Right lung (tissue), 5 donors: ENCODE data around the gene PELI1. TPM values are rescaled to one million over a fixed set of nuclear protein-coding genes. Genes with fewer than 3 reads are reported as not detected.

Experiments
- DNase-seq, 2 donors: peaks; one replicate each; pipeline ENCODE4 v3.0.0-alpha.2; 2013
- polyA plus RNA-seq, 5 donors: library from polyadenylated mRNA; unstranded; fragments of 120-200 nt; gene quantifications; one replicate each; pipeline versions ENCODE4 v1.2.1 to v1.2.3, GENCODE V29; 2013; ENCODE audit warnings: inconsistent platforms in 1 of 5, low replicate concordance in 1 of 5; ENCODE audit not compliant: insufficient read length in 5 of 5, insufficient read depth in 1 of 5

PELI1 gene
- polyA plus RNA-seq, 5 donors, result 25.8 to 39.4 (median 33.4) TPM

DNA sequence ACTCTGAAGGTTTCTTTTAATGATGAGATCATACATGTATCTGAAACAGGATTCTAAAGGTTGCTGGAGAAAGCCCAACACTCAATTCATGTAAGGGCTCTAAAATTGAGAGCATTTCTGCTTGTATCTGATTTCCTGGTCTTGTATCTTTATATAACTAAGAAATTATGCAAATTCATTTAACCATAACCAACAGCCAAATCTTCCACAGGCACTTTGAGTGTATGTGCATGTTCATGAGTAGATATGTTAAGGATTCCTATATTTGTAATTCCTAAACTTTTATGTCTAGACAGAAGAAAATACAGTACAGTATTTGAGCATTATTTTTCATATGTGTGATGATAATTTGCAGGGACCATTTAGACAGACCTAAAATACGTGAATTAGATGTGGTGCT is 20.4 kb upstream of the PELI1 start:
- DNase-seq, result no peak

- no peak for DNase-seq
These were observed 18.3 kb upstream of the PELI1 start for GRCh38 chr2:64162516-64162915.

DNA sequence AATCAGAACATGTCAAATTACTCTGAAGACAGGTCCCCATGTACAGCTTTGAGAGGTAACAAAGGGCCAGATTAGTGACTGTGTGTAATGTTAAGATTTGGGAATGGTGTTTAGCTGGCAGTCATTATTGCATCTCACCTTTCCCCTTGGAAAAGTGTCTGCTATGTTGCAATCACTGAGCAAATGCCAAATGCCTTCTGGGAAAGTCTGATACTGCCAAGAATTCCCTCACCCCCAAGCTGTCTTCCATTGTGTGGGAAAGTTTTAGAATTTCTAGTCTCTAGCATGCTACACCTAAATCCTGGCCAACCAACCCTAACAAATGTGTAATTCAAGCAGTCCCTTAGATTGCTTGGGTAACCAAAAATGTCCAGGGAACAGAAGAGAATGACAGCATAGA is 13.6 kb upstream of the PELI1 start:
- peak in 1 of 2 donors; percentile 42 for DNase-seq

GRCh38 chr2:64153811-64154210 is 9.6 kb upstream of the PELI1 start:
- no peak for DNase-seq

DNA sequence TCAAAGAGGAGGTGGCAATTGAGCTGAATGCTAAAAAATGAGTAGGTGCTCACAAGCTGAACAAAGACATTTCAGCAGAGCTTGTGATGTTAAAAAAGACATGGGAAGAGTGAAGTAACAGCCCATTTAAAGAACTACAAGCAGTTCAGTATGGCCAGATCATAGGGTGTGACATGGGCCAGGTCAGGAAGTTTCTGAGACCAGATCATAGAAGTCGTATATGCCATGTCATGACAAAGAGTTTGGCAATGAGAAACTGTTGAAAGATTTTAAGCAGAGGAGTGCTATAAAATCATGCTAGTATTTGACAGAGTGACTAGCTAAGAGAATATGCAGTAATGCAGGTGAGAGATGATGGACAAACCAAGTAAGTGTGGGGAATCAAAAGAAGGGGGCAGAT is 7.3 kb upstream of the PELI1 start:
- DNase-seq, result no peak

DNA sequence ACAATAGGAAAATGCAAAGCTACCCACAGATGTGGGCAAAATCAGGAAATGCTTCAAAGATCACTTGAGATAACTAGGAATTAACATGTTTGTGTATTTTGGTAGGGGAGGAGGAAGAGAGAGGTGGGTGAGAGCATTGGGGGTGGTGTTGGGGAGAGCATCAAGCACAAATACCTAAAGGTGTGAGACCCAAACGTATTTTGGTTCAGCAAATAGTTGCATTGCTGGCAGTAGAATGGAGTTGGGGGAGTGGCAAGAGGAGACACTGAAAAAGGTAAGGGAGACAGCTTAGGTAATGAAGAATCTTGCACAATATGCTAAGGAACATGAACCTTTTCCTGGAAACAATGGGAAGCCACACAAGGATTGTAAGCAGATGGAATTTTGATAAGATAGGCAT is 1.5 kb upstream of the PELI1 start:
- no peak for DNase-seq

DNA sequence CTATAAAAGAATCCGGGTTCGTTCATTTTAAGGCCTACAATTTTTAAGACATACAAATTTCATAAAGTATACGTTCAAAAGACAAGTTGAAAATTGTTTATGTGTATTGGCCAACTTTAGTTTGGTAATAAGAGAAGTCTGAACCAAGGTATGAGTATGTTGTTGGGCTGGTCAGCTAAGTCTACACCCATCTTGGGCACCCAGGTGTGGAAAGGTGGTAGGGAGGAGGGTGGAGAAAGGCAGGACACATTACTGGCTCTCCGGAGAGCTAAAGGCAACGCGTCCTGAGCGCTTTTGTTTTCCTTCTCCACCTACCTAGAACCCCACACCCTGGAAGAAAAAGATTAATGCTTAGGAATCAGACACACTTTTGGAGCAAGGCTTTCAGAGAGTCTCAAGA is 899 bp upstream of the PELI1 start:
- DNase-seq, result no peak

DNA sequence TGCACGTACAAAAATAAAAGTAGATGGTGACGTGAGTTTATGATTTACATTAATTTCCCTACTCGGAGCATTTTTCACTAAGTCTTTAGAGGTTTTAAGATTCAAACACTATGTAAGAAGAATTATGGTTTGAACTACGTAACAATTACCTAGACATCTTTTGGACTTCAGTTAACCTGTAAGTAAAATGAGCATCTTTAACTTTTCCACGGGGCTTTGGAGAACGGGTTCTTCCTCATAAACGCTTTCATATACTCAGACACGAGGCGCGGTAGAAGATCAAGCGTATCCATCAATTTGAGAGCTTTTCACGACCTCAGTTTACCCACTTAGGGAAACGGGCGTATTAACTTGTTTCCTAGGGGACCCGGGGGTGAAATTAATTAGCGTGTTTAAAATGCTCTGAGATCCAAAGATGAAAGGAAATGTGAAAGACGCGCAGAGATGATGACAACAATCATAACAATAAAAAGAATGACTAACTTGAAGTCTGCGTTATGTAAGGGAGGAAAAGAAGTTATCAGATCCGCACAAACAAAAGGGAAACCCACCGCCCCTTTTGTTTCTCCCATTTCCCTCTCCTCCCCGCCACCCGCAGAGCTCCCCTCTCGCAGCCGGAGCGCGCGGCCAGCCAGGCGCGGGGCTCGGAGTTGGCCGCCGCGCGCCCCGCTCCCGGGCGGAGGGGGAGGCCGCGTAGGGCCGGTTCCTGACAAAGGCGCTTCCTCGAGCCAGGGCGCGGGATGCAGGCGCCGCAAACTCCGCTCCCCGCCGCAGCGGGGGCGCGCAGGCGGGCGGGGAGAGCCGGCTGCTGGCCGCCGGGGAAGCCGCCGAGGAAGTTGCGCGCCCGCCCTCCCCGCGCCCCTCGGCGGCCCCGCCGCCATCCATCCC is 807 bp downstream of the PELI1 start:
- peak; percentile 45 to 56 for DNase-seq

DNA sequence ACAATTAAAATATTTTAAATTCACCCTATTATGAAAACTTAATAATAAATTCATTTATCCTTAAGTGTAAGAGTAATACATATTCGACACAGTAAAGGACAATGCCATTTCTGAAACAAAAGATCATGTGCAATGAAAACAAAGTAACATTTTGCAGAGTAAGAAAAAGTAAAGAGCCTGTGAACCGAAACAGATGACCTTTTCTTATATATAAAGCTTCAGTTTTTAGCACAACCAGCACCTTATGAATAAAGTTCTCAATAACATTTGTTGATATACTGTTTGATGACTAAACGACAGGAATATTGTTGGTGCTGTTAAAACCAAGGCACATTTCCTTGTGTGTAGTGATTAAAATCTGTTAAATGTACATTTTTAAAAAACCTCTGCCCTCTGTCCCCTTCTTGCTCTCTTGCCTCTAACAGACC is 1.5 kb downstream of the PELI1 start:
- DNase-seq, result no peak

DNA sequence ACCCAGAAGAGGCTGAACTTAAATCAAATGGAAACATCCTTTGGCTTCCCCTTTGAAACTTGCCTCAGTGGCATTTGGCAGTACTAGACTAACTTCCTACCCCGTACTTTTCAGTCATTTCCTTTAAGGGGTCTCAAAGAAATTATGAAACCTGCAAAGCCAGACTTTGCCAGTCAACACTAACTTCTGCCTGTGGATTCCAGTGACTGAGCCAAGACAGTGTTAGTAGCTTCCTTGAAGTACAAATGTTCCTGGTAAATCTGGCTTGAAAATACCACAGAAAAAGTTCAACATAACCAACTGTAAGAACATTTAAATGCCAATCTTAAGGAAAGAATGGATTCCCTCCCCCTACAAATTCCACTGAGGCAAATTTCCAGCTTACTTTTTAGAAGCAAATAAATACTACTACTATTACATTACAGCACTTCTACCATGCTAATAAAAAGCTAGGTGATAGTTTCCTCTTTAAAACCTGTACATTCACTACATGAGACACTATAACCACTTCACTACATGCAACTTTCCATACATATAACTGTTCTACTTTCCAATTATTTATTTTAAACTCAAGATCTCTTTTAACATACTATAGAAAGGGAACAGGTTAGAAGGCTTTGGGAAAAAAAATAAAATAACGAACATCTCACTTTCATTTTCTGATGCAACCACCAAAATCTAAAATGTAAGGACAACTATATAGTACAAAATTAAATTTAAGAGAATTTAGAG is 2.4 kb downstream of the PELI1 start:
- peak; percentile 25 to 26 for DNase-seq

DNA sequence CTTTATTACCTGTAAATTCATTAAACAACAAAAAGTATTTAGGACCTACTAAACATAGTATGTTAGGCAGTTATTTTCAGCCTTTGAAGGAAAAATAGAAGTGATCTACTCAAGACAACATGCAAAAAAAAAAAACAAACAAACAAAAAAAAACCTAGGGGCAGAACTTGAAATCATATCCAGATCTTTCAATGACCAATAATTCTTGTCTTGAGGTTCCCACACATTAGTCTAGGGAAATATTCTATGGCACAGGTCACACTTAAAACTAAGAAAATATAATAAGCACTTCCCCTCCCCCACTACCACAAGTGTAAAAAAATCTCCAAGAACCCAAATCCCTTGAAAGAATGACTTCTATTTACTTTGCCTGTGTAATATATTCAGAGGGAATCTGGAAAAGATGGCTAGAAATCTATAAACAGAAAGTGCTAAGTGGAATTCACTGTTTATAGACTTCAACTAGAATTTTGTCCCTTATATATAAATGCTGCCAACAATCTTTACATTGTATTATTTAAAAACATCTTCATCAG is 3.5 kb downstream of the PELI1 start:
- DNase-seq, result no peak

- no peak for DNase-seq
These were observed 4.3 kb downstream of the PELI1 start for GRCh38 chr2:64139956-64140355.

DNA sequence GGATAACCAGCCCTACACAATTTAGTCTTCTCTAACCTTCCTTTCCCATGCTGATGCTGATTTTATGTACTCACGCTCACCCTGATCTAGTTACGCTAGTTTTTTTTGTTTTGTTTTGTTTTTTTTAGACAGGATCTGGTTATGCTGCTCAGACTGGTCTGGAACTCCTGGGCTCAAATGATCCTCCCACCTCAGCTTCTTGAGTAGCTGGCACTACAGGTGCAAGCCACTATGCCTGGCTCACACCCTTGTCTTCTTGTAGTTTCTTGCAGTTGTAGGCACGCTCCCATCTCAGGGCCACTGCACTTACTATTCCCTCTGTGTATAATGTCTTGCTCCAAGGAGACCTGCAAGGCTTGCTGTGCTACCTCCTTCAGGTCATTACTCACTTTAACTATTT is 6.2 kb downstream of the PELI1 start:
- DNase-seq, result no peak

DNA sequence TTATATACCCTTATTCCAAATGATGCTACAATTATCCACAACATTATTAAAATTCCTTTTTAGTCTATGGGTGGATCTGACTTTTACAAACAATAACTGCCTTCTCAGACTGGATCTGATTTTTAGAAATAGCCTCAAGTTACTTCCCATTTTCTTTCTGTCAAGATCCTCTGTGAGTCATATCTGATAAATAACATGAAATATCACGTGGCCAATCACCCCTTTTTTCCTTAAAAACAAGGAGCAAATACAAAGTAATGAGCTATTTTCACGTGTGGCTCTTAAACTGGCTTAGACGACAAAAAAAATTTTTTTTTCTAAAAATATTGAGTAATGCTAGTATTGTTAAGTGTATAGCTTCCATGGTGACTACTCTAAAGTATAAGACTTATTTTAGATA is 6.7 kb downstream of the PELI1 start:
- DNase-seq, result no peak

DNA sequence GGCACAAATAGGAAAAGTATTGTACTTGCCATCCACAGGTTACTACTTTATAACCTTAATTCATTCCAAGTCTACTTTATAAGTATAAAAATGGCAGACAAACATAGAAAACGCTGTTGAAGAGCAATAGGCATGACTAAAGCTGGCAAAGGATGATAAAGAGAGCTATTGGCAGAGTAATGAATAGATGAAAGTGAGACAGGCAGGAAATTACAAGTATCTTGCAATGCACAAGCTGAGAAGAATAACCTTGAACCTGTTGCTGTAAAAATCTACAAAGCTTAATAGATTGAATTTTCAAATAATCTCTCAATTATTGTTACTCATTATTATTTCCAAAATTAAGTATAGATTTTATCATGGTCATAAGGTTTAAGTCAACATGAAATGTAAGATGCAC is 8.8 kb downstream of the PELI1 start:
- no peak for DNase-seq

- DNase-seq, result no peak
These were observed 9.4 kb downstream of the PELI1 start for GRCh38 chr2:64134813-64135212.

DNA sequence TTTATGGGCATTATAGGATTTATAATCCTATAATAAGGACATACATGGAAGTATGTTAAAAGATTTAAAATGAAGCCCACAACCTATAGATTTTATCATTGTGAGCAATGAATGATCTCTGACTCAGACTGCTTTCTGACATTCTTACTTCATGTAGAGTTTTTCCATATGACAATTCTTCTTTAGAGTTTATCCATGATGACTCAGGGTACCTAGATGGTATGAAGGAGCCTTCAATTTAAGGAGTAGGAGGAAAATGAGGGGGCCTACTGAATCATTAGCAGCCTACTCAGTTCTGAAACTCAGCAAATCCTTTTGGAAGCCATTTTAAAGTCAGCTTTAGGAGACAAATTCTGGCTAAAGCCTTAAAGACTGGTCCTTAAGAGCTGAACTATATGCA is 10.4 kb downstream of the PELI1 start:
- DNase-seq, result no peak

- DNase-seq, result no peak
These were observed 10.9 kb downstream of the PELI1 start for GRCh38 chr2:64133354-64133753.

GRCh38 chr2:64130333-64130732 is 13.9 kb downstream of the PELI1 start:
- no peak for DNase-seq

GRCh38 chr2:64128943-64129391 is 15.3 kb downstream of the PELI1 start:
- DNase-seq, result no peak

DNA sequence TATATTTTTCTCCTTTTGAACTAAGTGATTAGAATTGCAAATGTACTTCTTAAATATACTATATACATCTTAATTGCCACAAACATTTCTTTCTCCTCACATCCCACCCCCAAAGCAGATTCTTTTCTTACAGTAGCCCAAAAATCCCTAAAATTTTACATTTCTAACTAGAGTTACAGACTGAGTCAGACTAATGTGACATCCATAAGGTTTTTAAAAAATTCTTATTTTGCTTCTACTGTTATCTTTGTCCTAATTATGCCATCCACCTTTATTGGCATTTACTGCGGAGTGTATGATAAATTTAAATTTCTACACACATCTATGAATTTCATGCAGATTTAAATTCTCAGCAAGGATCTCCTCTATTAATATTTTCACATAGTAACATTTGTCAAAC is 15.8 kb downstream of the PELI1 start:
- no peak for DNase-seq

- DNase-seq, result no peak
These were observed 17.1 kb downstream of the PELI1 start for GRCh38 chr2:64127119-64127518.

DNA sequence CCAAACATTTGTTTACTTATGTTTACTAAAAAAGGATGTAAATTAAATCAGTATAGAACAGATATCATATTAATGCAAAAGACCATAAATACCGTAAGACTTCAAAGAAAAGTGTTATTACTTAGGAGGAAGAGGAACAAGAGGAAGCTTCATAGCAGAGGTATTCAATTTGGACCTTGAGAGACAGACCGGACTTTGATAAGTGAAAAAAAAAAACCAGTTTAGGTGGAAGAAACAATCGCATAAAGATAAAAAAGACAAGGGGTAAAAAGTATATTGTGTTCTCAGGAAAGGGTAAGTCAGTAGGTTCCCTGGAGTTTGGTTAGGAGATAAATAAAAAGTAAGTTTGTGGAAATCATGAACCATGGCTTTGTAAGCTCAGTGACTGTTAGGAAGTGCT is 17.6 kb downstream of the PELI1 start:
- no peak for DNase-seq
